A375 (cell line): ENCODE results near the gene IL10. TPM values are rescaled to one million over a fixed set of nuclear protein-coding genes. Genes with fewer than 3 reads are reported as not detected.

ENCODE experiments used
- small RNA-seq: library from RNA; depleted of rRNA; stranded (forward); fragments of <200 nt; gene quantifications from one replicate; pipeline ENCODE3, GENCODE V24; 2014
- total RNA-seq: library from RNA; depleted of rRNA; stranded (reverse); fragments of >200 nt; shearing (Covaris generic); gene quantifications from 2 replicates; pipeline ENCODE4 v1.2.3, GENCODE V29; 2014; rRNA removed

The IL10 gene
- total RNA-seq: 0.19 and 0.34 TPM in 2 replicates

DNA sequence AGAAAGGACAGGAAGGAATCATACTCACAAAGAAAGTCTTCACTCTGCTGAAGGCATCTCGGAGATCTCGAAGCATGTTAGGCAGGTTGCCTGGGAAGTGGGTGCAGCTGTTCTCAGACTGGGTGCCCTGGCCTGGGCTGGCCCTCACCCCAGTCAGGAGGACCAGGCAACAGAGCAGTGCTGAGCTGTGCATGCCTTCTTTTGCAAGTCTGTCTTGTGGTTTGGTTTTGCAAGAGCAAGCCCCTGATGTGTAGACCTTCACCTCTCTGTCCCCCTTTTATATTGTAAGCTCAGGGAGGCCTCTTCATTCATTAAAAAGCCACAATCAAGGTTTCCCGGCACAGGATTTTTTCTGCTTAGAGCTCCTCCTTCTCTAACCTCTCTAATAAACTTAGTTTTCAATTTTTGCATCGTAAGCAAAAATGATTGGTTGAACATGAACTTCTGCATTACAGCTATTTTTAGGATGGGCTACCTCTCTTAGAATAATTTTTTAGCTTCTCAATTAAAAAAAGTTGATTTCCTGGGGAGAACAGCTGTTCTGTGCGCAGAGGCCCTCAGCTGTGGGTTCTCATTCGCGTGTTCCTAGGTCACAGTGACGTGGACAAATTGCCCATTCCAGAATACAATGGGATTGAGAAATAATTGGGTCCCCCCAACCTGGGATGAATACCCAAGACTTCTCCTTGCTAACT, at the start of gene IL10:
IL10 (minus strand) TSS at position 252 of the 695 bp plus-strand sequence; CDS start at position 193, 59 bp downstream.

DNA sequence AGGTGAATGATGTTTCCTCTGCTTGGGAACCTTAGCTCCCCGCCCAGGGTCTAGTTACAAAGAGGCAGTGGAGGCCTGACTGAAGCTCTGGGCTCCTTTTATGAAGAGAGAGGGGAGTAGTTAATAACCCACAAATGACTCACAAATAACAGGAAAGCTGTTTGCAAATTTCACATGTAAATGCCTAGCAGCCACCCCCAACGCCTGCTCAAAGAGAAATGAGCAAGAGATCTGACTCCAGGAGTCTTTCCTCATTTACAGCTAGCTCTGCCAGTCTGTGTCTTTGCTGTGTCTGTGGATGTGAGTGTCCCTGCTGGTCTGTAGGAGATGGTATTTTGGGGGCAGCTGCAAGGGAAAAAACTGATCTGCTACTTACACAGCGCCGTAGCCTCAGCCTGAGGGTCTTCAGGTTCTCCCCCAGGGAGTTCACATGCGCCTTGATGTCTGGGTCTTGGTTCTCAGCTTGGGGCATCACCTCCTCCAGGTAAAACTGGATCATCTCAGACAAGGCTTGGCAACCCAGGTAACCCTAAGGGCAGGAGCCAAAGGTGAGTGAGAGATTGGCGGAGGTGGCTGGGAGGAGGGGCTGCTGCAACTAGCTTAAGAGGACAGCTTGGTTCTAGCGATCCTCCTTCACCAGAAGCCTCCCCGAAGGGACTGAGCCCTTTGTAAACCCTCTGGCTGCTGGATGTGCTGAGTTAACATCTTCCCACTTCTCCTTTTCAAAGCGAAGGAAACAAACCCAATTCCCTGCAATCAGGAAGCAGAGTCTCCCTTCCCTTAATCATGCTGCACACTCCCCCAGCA, 1.6 kb downstream of the IL10 start, which contains the start of gene IL19:
IL19 (plus strand) TSS at position 243 of the 807 bp plus-strand sequence. CDS start 65,890 bp downstream, outside the sequence.

Small RNA genes within 50 kb of the gene (small RNA-seq; reads per million reads assigned to genes)
- not detected for gene RF00019

Other genes with a start within 250 kb of the IL10 start
- 85.9 and 88.1 TPM in 2 replicates for gene EIF2D, start 160.0 kb downstream of the IL10 start, total RNA-seq
- gene DYRK3, start 137.0 kb downstream of the IL10 start, total RNA-seq: 27.2 and 28.6 TPM in 2 replicates
- gene MAPKAPK2, start 87.6 kb downstream of the IL10 start, total RNA-seq: 42.3 and 47.6 TPM in 2 replicates
- not detected in 2 replicates for gene IL19, start 1.7 kb downstream of the IL10 start, total RNA-seq
- gene IL20, start 93.1 kb upstream of the IL10 start, total RNA-seq: 0.23 TPM in 1 of 2 replicates, not detected in the other
- 101 and 122 TPM in 2 replicates for gene IL24, start 124.9 kb upstream of the IL10 start, total RNA-seq
- gene FCMR, start 149.4 kb upstream of the IL10 start, total RNA-seq: 0.37 and 1.2 TPM in 2 replicates
- gene PIGR, start 174.0 kb upstream of the IL10 start, total RNA-seq: 0.03 TPM in 1 of 2 replicates, not detected in the other
- gene FCAMR, start 198.0 kb upstream of the IL10 start, total RNA-seq: not detected in 2 replicates